GM18909 (cell line): ENCODE results near the gene CENPK.
"Not testable (repeated sequence)": the region's sequence is repeated elsewhere in the genome, so short reads cannot be mapped to it uniquely, and the experiment has no call there.

ENCODE experiments used
- ATAC-seq: cut with Tn5 transposase; IDR thresholded peaks from one replicate; pipeline ENCODE4 v1.9.1; 2021; ENCODE audit warnings: mild to moderate bottlenecking; ENCODE audit not compliant: unreplicated experiment, poor library complexity

The CENPK gene, protein sequence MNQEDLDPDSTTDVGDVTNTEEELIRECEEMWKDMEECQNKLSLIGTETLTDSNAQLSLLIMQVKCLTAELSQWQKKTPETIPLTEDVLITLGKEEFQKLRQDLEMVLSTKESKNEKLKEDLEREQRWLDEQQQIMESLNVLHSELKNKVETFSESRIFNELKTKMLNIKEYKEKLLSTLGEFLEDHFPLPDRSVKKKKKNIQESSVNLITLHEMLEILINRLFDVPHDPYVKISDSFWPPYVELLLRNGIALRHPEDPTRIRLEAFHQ

GRCh38 chr5:65562731-65563701 is at the start of gene CENPK, which contains the start of gene PPWD1:
Gene CENPK (minus strand): TSS chr5:65563168. CDS start chr5:65554907, 8,261 bp downstream.
Gene PPWD1 (plus strand): TSS chr5:65563296. CDS start chr5:65563311, 15 bp downstream.
- ATAC-seq = peak; percentile 99

GRCh38 chr5:65612298-65612907 is 49.4 kb upstream of the CENPK start:
- ATAC-seq = no peak

- ATAC-seq = no peak
Observed at GRCh38 chr5:65611524-65611923, 48.6 kb upstream of the CENPK start.

DNA sequence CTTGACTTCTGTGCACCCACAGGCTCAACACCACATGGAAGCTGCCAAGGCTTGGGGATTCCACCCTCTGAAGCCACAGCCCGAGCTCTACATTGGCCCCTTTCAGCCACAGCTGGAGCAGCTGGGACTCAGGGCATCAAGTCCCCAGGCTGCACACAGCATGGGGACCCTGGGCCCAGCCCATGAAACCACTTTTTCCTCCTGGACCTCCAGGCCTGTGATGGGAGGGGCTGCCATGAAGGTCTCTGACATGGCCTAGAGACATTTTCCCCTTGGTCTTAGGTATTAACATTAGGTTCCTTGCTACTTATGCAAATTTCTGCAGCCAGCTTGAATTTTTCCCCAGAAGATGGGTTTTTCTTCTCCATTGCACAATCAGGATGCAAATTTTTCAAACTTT is 38.8 kb upstream of the CENPK start:
- not testable (repeated sequence) for ATAC-seq

GRCh38 chr5:65588694-65589093 is 25.7 kb upstream of the CENPK start:
- no peak for ATAC-seq

DNA sequence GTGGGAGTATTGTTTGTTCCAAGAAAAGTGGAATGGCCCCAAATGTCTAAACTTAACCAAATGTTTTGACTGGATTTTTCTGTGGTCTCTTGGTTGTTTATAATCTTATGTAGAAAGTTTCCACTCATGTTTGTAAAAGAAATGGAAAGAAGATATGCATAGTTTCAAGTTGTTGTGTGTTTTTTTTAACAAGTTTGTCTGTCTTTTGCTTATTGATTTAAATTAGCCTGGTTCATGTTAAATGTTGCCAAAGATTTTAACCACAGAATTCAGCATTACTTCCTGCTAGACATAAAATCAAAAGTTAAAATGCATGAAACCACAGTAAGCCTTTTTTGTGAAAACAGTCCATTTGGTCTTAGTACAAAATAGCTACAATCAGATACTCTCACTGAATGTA is 14.2 kb upstream of the CENPK start:
- ATAC-seq = no peak

GRCh38 chr5:65570598-65571226 is 7.7 kb upstream of the CENPK start:
- no peak for ATAC-seq

DNA sequence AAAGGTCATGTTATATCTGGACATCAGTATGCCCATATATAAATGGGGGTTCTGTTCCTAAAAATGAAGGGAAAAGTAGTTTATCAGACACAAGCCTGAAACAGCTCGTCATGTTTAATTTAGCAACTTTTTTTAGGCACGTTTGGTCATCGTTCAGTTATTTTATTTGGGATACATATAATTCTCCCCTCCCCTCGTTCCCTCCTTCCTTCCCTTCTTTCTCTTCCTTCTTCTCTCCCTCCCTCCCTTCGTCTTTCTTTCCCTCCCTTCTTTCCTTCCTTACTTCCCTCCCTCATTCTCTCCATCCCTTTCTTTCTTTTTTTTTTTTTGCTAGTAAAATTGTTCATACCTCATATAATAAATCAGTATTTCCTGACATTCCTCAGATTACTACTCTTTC is 3.5 kb upstream of the CENPK start:
- no peak for ATAC-seq

DNA sequence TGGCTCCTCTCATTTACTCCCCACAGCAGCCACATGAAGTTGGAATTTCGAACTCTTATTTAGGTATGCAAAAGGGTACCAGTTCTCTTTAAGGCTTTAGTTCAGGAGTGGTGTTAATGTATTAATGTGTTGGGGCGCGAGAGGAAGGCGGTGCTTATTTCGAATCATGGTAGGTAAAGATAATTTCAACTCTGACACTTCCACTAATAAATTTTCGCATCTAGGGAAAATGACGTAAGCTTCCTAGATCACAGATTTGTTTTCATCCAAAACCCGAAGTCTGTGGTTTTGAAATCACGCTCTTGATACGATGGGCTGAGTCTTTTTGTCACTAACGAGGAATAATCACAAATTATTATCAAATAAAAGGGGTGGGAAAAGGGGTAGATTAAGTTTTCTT is 809 bp upstream of the CENPK start:
- no peak for ATAC-seq

- ATAC-seq = no peak
Observed at GRCh38 chr5:65556718-65557117, 6.2 kb downstream of the CENPK start.

DNA sequence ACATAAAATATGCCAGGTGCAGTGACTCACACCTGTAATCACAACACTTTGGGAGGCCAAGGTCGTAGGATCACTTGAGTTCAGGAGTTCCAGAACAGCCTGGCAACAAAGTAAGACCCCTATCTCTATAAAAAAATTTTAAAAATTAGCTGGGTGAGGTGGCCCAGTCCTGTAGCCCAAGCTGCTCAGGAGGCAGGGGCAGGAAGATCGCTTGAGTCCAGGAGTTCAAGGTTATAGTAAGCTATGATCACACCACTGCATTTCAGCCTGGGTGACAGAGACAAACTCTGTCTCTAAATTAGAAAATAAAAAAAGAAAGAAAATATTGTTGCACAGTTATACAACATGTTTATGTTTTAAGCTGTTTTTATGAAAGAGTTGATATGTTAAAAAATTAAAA is 6.8 kb downstream of the CENPK start:
- ATAC-seq = no peak

DNA sequence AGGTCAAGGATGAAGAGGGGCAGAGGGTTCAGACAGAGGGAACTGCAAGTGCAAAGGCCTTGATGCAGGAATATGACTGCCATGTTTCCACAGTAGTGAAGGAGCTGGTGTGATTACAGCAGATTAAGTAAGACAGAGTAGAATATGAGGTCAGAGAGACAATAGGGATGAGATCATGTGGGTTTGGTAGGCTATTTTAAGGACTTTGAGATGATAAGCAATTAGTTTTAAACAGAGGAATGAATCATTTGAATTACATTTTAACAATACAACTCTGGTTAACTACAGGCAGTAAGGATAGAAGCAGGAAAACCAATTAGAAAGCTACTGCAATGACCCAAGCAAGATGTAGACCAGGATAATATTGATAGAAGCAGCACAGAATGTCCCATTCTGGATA is 7.7 kb downstream of the CENPK start:
- ATAC-seq = no peak

GRCh38 chr5:65553941-65554340 is 9.0 kb downstream of the CENPK start:
- ATAC-seq = no peak

DNA sequence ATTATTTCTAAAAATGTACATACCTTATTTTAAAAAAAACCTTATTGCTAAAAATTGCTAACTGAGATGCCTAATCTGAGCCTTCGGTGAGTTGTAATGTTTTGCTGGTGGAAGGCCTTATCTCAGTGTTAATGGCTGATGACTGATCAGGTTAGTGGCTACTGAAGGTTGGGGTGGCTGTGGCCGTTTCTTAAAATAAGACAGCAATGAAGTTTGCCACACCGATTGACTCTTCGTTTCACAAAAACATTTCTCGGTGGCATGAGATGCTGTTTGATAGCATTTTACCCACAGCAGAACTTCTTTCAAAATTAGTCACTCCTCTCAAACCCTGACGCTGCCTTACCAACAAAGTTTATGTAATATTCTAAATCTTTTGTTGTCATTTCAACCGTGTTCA is 14.7 kb downstream of the CENPK start:
- ATAC-seq = no peak

GRCh38 chr5:65546141-65546540 is 16.8 kb downstream of the CENPK start:
- no peak for ATAC-seq

GRCh38 chr5:65544473-65544872 is 18.5 kb downstream of the CENPK start:
- no peak for ATAC-seq

DNA sequence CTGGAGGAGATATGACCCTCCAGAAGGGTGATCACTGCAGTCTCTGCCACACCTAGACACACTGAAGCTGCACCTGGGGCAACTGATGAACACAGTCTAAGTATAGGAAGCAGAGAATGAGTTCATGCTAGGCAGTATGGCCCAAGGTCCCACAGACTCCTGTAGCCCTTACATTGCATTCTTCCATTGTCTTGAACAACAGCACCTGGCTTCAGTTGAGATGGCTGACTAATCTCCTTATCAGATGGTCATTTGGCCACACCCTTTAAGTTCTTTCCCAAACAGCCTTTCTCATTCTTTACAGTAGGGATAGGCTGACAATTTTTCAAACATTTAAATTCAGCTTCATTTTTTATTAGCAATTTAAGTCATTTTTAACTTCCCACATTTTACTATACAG is 23.1 kb downstream of the CENPK start:
- ATAC-seq = no peak

GRCh38 chr5:65535529-65535987 is 27.4 kb downstream of the CENPK start:
- no peak for ATAC-seq

DNA sequence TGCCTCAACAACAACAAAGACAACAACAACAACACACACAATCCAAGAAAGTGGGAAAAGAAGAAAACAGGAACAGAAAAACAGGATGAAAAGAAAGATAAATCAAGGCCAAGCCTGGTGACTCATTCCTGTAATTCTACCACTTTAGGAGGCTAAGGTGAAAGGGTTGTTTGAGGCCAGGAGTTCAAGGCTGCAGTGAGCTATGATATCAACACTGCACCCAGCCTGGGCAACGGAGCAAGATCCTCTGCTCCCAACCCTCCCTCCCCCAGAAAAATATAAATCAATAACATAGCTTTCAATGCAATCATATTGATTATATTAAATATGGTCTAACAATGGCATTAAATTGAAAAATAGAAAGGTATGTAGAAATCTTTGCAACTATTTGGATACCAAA is 32.1 kb downstream of the CENPK start:
- ATAC-seq = no peak

- no peak for ATAC-seq
Observed at GRCh38 chr5:65525726-65526125, 37.2 kb downstream of the CENPK start.
